Fibroblast of lung (primary cell): ENCODE measurements around the gene GRIN2A.

Experiments used
- EZH2 ChIP-seq: IDR thresholded peaks from 2 replicates; pipeline ENCODE4 v1.5.1; 2012; ENCODE audit warnings: low read length, control low read depth, mild to moderate bottlenecking; ENCODE audit errors: missing control alignments
- TF ChIP-seq, protein P1 (sequence below), 2 donors: IDR thresholded peaks in 1 of 2; conservative IDR thresholded peaks in 1 of 2; 1 replicate in 1 of 2; 2 replicates in 1 of 2; pipeline ENCODE4 v1.5.1; 2011 to 2012; ENCODE audit warnings: low read length in 2 of 2, control low read depth in 1 of 2, inconsistent platforms in 1 of 2, low read depth in 1 of 2, mild to moderate bottlenecking in 1 of 2

DNA sequence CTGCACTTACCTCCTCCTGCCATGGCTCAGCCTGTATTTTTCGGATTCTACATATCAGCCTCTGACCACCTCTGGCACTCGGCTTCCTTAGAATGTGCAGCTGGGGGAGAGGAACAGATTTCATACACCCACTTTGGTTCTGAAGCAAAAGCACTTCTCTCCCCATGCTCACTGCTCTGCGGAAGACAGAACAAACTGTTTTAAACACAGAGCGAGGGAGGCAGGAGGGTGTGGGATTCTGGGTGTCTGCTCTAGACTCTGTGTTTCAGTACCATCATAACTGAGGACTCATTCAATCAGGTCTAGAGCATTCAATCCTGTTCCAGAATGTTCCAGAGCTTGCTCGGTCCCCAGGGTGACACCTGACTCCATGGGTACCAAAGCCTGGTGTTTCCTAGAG lies 239.1 kb downstream of the GRIN2A start:
- TF ChIP-seq EZH2 = no peak
- TF ChIP-seq, protein P1, sequence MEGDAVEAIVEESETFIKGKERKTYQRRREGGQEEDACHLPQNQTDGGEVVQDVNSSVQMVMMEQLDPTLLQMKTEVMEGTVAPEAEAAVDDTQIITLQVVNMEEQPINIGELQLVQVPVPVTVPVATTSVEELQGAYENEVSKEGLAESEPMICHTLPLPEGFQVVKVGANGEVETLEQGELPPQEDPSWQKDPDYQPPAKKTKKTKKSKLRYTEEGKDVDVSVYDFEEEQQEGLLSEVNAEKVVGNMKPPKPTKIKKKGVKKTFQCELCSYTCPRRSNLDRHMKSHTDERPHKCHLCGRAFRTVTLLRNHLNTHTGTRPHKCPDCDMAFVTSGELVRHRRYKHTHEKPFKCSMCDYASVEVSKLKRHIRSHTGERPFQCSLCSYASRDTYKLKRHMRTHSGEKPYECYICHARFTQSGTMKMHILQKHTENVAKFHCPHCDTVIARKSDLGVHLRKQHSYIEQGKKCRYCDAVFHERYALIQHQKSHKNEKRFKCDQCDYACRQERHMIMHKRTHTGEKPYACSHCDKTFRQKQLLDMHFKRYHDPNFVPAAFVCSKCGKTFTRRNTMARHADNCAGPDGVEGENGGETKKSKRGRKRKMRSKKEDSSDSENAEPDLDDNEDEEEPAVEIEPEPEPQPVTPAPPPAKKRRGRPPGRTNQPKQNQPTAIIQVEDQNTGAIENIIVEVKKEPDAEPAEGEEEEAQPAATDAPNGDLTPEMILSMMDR (conservative IDR thresholded peaks at IDR 0.05 in 1 of 2, IDR thresholded peaks at IDR 0.05 in 1 of 2; ENCODE audit: low read depth in 1 of 2, low read length in 2 of 2) = no peak
